Measurements from ENCODE around the gene OR1D5. TPM values are rescaled to one million over a fixed set of nuclear protein-coding genes. Genes with fewer than 3 reads are reported as not detected.
A peak's percentile ranks its signal among the peaks of the same experiment; 100 is the strongest.

OR1D5 gene
- total RNA-seq, 1 experiment from 2014 or later: not detected

GRCh38 chr17:3017936-3018335, 45.5 kb downstream of the OR1D5 start:
- Histone ChIP-seq H3K9ac (ENCODE audit: extremely low read depth, insufficient read length, low read length) (no peak overlapping the region), H3K79me2 (ENCODE audit: insufficient read depth, low read length) (no peaks in the 10 kb centered on the region), H4K8ac (replicated peaks; ENCODE audit: insufficient read length, low read depth, low read length) (no peak overlapping the region), H3K79me1 (ENCODE audit: insufficient read depth, low read depth, low read length, poor library complexity, severe bottlenecking) (no peaks in the 10 kb centered on the region), H3T11ph (ENCODE audit: low read length) (no peak overlapping the region), H2AK5ac (ENCODE audit: insufficient read length, low read length) (no peak overlapping the region), H3K27ac (ENCODE audit: insufficient read length, low read depth, low read length) (no peak overlapping the region), H2BK15ac (ENCODE audit: low read depth, low read length) (no peak overlapping the region), H2BK20ac (ENCODE audit: low read depth, low read length, poor library complexity, severe bottlenecking) (no peak overlapping the region), H3K56ac (ENCODE audit: insufficient read length, low read depth, low read length) (no peak overlapping the region), H2AFZ (ENCODE audit: low read length) (no peak overlapping the region), H3K18ac (ENCODE audit: insufficient read length, low read depth, low read length) (no peak overlapping the region), H4K20me1 (ENCODE audit: control insufficient read depth, insufficient read depth, insufficient read length) (peaks cover 3% of the 10 kb centered on the region), H3K4ac (ENCODE audit: low read depth, low read length) (no peak overlapping the region), H3K9me3 (ENCODE audit: control insufficient read depth, low read depth, low read length) (no peaks in the 10 kb centered on the region), H3K4me2 (ENCODE audit: insufficient read depth, insufficient read length, low read length) (no peak overlapping the region), H3K27me3 (ENCODE audit: insufficient read depth, low read length) (no peaks in the 10 kb centered on the region), H3K14ac (ENCODE audit: insufficient read depth, low read length) (no peak overlapping the region), H2BK5ac (ENCODE audit: insufficient read length, low read length) (no peak overlapping the region), H3K23ac (ENCODE audit: insufficient read length, low read depth, low read length) (no peak overlapping the region), H3K4me1 (ENCODE audit: insufficient read depth, low read length) (no peaks in the 10 kb centered on the region), H2BK12ac (ENCODE audit: insufficient read length, low read depth, low read length) (no peak overlapping the region), H3K23me2 (ENCODE audit: insufficient read length, low read depth, low read length, poor library complexity, severe bottlenecking) (no peaks in the 10 kb centered on the region), H4K91ac (ENCODE audit: insufficient read length, low read depth, low read length) (no peak overlapping the region), H2BK120ac (ENCODE audit: low read depth, low read length, poor library complexity, severe bottlenecking) (no peak overlapping the region), H4K5ac (ENCODE audit: insufficient read length, low read depth, low read length) (no peak overlapping the region)
- Mint-ChIP-seq H3K27ac (peak overlapping the region in 1 of 3 experiments; percentile 40; a peak in 1 of 7 replicates), H3K36me3 (ENCODE audit: insufficient read depth in 1 of 3, low read depth in 3 of 3) (peaks cover 32 to 53% (median 34%) of the 10 kb centered on the region in 3 experiments), H3K9me3 (peaks cover 19% of the 10 kb centered on the region in 2 experiments), H3K27me3 (ENCODE audit: low read depth) (no peaks in the 10 kb centered on the region), H3K4me1 (no peaks in the 10 kb centered on the region), H3K4me3 (no peak overlapping the region)
- no peak for TF ChIP-seq CTCF (conservative IDR thresholded peaks at IDR 0.05)
- no peak for DNase-seq
- WGBS (ENCODE audit: extremely low coverage, insufficient read length, low lambda C conversion rate): no CpG with 5 or more reads among the region's 15 CpGs

Data from H9 (cell line).